AG09319 (cell line): Measurements from ENCODE around the gene GPATCH2.
"Not testable (repeated sequence)": the region's sequence is repeated elsewhere in the genome, so short reads cannot be mapped to it uniquely, and the experiment has no call there.

Experiments used
- DNase-seq: peaks from one replicate; pipeline ENCODE4 v3.0.0-alpha.2; 2010; ENCODE audit warnings: low read depth; ENCODE audit errors: extremely low read depth
- CTCF ChIP-seq: IDR thresholded peaks from 2 replicates; pipeline ENCODE4 v1.5.1; 2011; ENCODE audit warnings: low read depth, mild to moderate bottlenecking, inconsistent platforms, low read length, moderate library complexity

GPATCH2 gene

GRCh38 chr1:217614200-217614712 is 16.6 kb downstream of the GPATCH2 start:
- TF ChIP-seq CTCF: no peak
- no peak for DNase-seq

- DNase-seq: no peak
- no peak for TF ChIP-seq CTCF
These were observed 25.5 kb downstream of the GPATCH2 start for GRCh38 chr1:217605390-217605789.

GRCh38 chr1:217602380-217602779 is 28.5 kb downstream of the GPATCH2 start:
- no peak for DNase-seq
- no peak for TF ChIP-seq CTCF

- TF ChIP-seq CTCF: no peak
- no peak for DNase-seq
These were observed 31.7 kb downstream of the GPATCH2 start for GRCh38 chr1:217599154-217599553.

- no peak for TF ChIP-seq CTCF
- no peak for DNase-seq
These were observed 40.3 kb downstream of the GPATCH2 start for GRCh38 chr1:217590598-217590997.

- DNase-seq: no peak
- no peak for TF ChIP-seq CTCF
These were observed 44.3 kb downstream of the GPATCH2 start for GRCh38 chr1:217586586-217586985.

- no peak for DNase-seq
- no peak for TF ChIP-seq CTCF
These were observed 45.3 kb downstream of the GPATCH2 start for GRCh38 chr1:217585577-217585976.

- DNase-seq: not testable (repeated sequence)
These were observed 46.5 kb downstream of the GPATCH2 start for GRCh38 chr1:217584286-217584811.
